Osteocyte (in vitro differentiated cells): ENCODE results near the gene NDUFA7. TPM values are rescaled to one million over a fixed set of nuclear protein-coding genes. Genes with fewer than 3 reads are reported as not detected.

Experiments used
- DNase-seq: peaks from one replicate; pipeline ENCODE4 v3.0.0; 2021; ENCODE audit warnings: mixed read lengths; ENCODE audit not compliant: unreplicated experiment; ENCODE audit errors: extremely low spot score
- H3K27ac Mint-ChIP-seq: one replicate; pipeline ENCODE4 v1.8.0; 2021; ENCODE audit warnings: mild to moderate bottlenecking, mixed read lengths; ENCODE audit not compliant: unreplicated experiment
- H3K27me3 Mint-ChIP-seq: one replicate; pipeline ENCODE4 v1.8.0; 2021; ENCODE audit warnings: mixed read lengths; ENCODE audit not compliant: unreplicated experiment
- H3K36me3 Mint-ChIP-seq: one replicate; pipeline ENCODE4 v1.8.0; 2021; ENCODE audit warnings: mixed read lengths; ENCODE audit not compliant: unreplicated experiment
- H3K4me1 Mint-ChIP-seq: one replicate; pipeline ENCODE4 v1.8.0; 2021; ENCODE audit warnings: mixed read lengths; ENCODE audit not compliant: unreplicated experiment
- H3K4me3 Mint-ChIP-seq: one replicate; pipeline ENCODE4 v1.8.0; 2021; ENCODE audit warnings: mild to moderate bottlenecking, moderate library complexity, mixed read lengths; ENCODE audit not compliant: unreplicated experiment
- H3K9me3 Mint-ChIP-seq: one replicate; pipeline ENCODE4 v1.8.0; 2021; ENCODE audit warnings: mixed read lengths; ENCODE audit not compliant: unreplicated experiment
- CTCF ChIP-seq: fragments of 200-600 bp; sonication (generic); IDR thresholded peaks from 2 replicates; pipeline ENCODE4 v1.5.0; 2021; ENCODE audit warnings: antibody characterized with exemption, mild to moderate bottlenecking, moderate library complexity
- total RNA-seq: library from RNA; stranded (reverse); gene quantifications from 2 replicates; pipeline ENCODE4 v1.2.1, GENCODE V29; 2021

NDUFA7 gene
- total RNA-seq, 1 donor from 2014 or later, result 35.4 TPM

DNA sequence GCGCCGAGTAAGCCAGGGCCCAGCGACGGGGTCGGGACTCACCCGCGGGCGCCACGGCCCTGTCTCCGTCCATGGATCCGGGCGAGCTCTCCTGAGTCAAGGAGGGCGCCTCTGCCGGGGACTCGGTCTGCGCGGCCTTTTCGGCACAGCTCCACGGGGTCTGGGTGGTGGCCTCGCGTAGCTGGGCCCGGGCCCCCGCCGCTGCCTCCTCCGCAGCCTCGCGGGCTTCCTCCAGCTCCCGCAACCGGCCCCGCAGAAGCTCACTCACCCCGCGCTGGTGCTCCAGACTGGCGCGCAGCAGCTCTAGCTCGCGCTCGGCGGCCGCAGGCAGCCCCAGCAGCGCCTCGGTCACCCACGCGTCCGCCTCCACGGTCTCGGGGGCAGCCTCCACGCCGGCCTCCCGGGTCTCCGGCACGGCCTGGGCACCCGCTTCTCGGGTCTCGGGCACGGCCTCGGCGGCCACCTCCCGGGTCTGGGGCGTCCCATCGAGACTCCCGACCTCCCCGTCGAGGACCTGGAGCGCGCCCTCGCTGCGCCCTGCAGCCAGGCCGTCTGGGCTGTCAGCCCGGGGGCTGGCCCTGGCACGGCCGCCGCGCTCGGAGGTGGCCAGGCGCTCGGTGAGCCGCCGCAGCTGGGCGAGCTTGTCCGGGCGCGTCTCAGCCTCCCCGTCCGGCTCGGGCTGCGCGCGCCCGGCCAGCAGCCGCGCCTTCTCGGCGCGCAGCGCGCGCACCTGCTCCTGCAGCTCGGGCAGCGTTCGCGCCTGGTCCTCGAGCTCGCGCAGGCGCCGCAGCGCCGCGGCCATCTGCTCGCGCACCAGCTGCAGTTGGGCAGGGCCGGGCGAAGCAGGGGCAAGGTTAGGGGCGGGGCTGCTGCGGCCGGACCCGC, 13.5 kb upstream of the NDUFA7 start:
- H3K4me1 Mint-ChIP-seq, result peaks cover 2% of the 10 kb centered on the region
- H3K4me3 Mint-ChIP-seq, result no peak overlapping the region
- no peak for DNase-seq
- peaks cover 40% of the 10 kb centered on the region for H3K27me3 Mint-ChIP-seq
- H3K27ac Mint-ChIP-seq, result no peak overlapping the region
- no peaks in the 10 kb centered on the region for H3K36me3 Mint-ChIP-seq
- no peaks in the 10 kb centered on the region for H3K9me3 Mint-ChIP-seq
- no peak for TF ChIP-seq CTCF

GRCh38 chr19:8333767-8334457, 12.7 kb upstream of the NDUFA7 start:
- no peak for DNase-seq
- Mint-ChIP-seq H3K4me1 (peaks cover 2% of the 10 kb centered on the region), H3K4me3 (no peak overlapping the region), H3K36me3 (no peaks in the 10 kb centered on the region), H3K27ac (no peak overlapping the region), H3K27me3 (peaks cover 35% of the 10 kb centered on the region), H3K9me3 (no peaks in the 10 kb centered on the region)
- TF ChIP-seq CTCF, result no peak

DNA sequence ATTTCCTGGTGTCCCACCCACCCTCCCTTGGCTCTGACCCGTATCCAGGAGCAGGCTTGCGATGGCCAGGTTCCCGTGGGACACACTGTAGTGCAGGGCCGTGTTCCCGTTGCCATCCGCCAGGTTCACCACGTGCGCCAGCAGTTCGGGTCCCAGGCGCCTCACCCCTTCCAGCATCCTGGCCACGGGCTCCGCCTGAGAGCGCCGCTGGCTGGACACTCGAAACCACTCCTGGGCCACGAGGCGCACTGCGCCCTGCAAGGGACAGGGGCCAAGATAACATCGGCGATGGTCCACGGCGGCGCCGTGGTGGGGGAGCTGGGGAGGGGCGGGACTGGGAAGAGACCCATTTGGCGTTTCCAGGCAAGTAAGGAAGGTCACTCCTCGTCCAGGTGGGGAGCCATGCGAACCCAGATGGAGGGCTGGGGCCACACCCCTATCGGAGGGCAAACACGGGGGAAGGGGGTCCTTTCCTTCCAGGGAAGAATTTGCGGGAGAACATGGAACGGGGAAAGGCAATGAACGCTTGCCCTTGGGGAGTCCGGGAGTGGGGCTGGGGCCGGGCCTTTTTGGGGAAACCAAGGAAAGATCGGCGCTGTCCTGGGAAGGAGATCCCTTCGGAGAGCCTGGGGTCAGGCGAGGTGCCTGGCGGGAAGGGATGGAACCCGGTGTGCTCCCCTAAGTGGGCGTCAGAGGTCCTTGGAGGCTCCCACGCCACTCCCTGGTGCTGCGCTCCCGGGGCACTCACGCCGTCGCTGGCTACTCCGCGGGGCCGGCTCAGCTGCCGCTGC, 12.0 kb upstream of the NDUFA7 start:
- Mint-ChIP-seq H3K27ac (no peak overlapping the region), H3K4me3 (peak overlapping the region; percentile 56), H3K4me1 (peaks cover 2% of the 10 kb centered on the region), H3K36me3 (no peaks in the 10 kb centered on the region), H3K27me3 (peaks cover 32% of the 10 kb centered on the region), H3K9me3 (no peaks in the 10 kb centered on the region)
- no peak for TF ChIP-seq CTCF
- DNase-seq, result no peak

GRCh38 chr19:8331263-8331845, 10.2 kb upstream of the NDUFA7 start:
- no peaks in the 10 kb centered on the region for H3K9me3 Mint-ChIP-seq

More at GRCh38 chr19:8331263-8331845, 10.2 kb upstream of the NDUFA7 start:
- no peak for TF ChIP-seq CTCF
- H3K4me1 Mint-ChIP-seq, result peaks cover 2% of the 10 kb centered on the region
- no peak for DNase-seq
- no peak overlapping the region for H3K4me3 Mint-ChIP-seq
- H3K27ac Mint-ChIP-seq, result no peak overlapping the region
- H3K27me3 Mint-ChIP-seq, result peaks cover 24% of the 10 kb centered on the region
- H3K36me3 Mint-ChIP-seq, result no peaks in the 10 kb centered on the region
